Activated CD4-positive, alpha-beta T cell treated with anti-CD3 and anti-CD28 coated beads, Interleukin-2, amount 10 ng/mL, durations not matched to agents 7 days and 5 days (primary cell): ENCODE measurements around the gene TAAR8. TPM values are rescaled to one million over a fixed set of nuclear protein-coding genes. Genes with fewer than 3 reads are reported as not detected.

Source experiments
- CTCF ChIA-PET: fragments of 350-600 bp; sonication (Branson Sonifier 250); formaldehyde crosslinking; loops from one replicate; lab custom pipeline; 2021; ENCODE audit warnings: antibody characterized with exemption; lab: Charles Lee
- POLR2A ChIA-PET: fragments of 350-600 bp; sonication (Branson Sonifier 250); formaldehyde crosslinking; loops from one replicate; lab custom pipeline; 2021; ENCODE audit warnings: antibody characterized with exemption; lab: Charles Lee
- DNase-seq: peaks from one replicate; pipeline ENCODE4 v3.0.0-alpha.2; 2020
- H3K27ac Mint-ChIP-seq: one replicate; pipeline ENCODE4 v1.8.0; 2021; ENCODE audit warnings: mild to moderate bottlenecking, moderate library complexity, mixed read lengths
- H3K27me3 Mint-ChIP-seq: one replicate; pipeline ENCODE4 v1.8.0; 2021; ENCODE audit warnings: mixed read lengths
- H3K36me3 Mint-ChIP-seq: one replicate; pipeline ENCODE4 v1.8.0; 2021; ENCODE audit warnings: low read depth, mixed read lengths
- H3K4me1 Mint-ChIP-seq: one replicate; pipeline ENCODE4 v1.8.0; 2021; ENCODE audit warnings: mixed read lengths
- H3K4me3 Mint-ChIP-seq: one replicate; pipeline ENCODE4 v1.8.0; 2021; ENCODE audit warnings: mild to moderate bottlenecking, moderate library complexity, mixed read lengths
- H3K9me3 Mint-ChIP-seq: one replicate; pipeline ENCODE4 v1.8.0; 2021; ENCODE audit warnings: mixed read lengths
- total RNA-seq, 2 experiments: library from RNA; stranded (reverse); gene quantifications; one replicate each; pipeline ENCODE4 v1.2.3, GENCODE V29; 2021

The TAAR8 gene, protein sequence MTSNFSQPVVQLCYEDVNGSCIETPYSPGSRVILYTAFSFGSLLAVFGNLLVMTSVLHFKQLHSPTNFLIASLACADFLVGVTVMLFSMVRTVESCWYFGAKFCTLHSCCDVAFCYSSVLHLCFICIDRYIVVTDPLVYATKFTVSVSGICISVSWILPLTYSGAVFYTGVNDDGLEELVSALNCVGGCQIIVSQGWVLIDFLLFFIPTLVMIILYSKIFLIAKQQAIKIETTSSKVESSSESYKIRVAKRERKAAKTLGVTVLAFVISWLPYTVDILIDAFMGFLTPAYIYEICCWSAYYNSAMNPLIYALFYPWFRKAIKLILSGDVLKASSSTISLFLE
- total RNA-seq, result not detected

DNA sequence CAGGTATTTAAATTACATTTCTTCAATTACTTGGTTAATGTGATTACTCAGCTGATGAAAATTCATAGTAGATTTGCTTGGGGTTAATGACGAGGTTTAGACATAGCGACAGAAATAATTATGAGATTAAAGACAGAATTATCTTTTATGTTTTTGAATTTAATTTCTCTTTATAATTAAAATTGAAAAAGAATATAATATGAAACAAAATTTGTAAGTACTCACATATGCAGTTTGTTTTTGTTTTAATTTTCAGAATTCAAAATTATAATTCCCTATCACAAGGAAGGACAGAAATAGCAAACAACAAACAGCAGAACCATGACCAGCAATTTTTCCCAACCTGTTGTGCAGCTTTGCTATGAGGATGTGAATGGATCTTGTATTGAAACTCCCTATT, at the start of gene TAAR8:
Gene TAAR8, plus strand, starts transcription at position 301 of the 400 bp plus-strand sequence. Its CDS starts 21 bp downstream, at position 322.
- no peak for DNase-seq
- Mint-ChIP-seq H3K4me3 (no peak within 1 kb of the TSS), H3K4me1 (no peaks in the 10 kb centered on the region), H3K36me3 (no peaks in the 10 kb centered on the region), H3K27ac (no peak within 1 kb of the TSS), H3K9me3 (no peaks in the 10 kb centered on the region), H3K27me3 (peaks cover 29% of the 10 kb centered on the region)
- ChIA-PET POLR2A (no interaction called here), CTCF (interaction anchor here (0.5 kb wide), 1 partner anchor 343 kb away, joined by 6 read pairs; no protein-coding TSS in a partner anchor)

DNA sequence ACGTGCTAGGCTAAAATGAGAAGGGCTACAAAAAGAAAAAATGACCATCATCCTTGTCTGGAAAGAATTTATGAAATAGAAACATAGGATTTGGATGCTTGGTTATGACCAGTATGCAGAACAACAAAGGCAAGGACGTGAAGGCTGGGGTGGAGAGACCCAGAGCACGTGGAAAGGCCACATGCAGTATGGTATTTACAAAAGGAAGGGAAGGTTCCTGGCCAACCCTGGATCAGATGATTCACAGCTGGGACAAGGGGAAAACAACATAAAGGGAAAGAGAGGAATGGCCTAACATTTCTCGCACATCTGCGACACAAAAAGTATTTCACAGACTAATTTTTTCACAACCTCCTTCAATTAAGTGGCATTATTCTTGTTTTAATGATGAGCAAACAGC, 47.7 kb upstream of the TAAR8 start:
- Mint-ChIP-seq H3K4me3 (no peak overlapping the region), H3K9me3 (no peaks in the 10 kb centered on the region), H3K27ac (no peak overlapping the region), H3K36me3 (peaks cover 30% of the 10 kb centered on the region), H3K4me1 (peaks cover 2% of the 10 kb centered on the region), H3K27me3 (no peaks in the 10 kb centered on the region)
- ChIA-PET POLR2A (no interaction called here), CTCF (no interaction called here)
- no peak for DNase-seq

DNA sequence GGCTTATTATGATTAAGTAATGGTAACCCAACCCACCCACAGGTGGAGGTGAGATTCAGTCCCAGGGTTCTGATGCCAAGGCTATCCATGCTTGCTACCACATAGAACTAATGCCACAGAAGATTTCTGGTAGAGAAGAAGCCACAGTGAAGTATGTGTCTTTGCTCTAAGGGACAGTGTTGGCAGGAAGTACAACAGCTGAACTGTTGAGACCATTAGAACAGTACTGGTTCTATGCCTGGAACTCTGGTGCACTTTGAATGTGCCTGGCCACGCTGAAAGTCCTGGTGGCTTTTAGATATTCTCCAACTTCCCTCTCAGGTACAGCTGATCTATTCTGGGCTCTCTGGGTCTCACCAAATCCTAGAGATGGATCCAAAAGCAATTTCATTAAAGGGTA, 47.3 kb upstream of the TAAR8 start:
- Mint-ChIP-seq H3K36me3 (peaks cover 26% of the 10 kb centered on the region), H3K9me3 (no peaks in the 10 kb centered on the region), H3K4me1 (no peaks in the 10 kb centered on the region), H3K27me3 (no peaks in the 10 kb centered on the region), H3K4me3 (no peak overlapping the region), H3K27ac (no peak overlapping the region)
- CTCF ChIA-PET, result no interaction called here
- POLR2A ChIA-PET, result no interaction called here
- no peak for DNase-seq

DNA sequence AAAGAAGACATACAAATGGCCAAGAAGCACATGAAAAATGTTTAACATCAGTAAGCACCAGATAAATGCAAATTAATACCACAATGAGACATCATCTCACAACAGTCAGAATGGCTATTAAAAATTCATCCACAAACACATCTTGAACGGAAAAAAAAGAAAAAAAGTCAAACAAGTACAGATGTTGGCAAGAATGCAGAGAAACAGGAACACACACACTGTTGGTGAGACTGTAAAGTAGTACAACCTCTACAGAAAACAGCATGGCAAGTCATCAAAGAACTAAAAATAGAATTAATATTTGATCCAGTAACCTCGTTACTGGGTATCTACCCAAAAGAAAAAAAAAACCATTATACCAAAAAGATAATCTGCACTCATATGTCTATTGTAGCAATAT, 46.0 kb upstream of the TAAR8 start:
- POLR2A ChIA-PET, result no interaction called here
- Mint-ChIP-seq H3K9me3 (no peaks in the 10 kb centered on the region), H3K36me3 (peaks cover 17% of the 10 kb centered on the region), H3K4me3 (no peak overlapping the region), H3K4me1 (peaks cover 11% of the 10 kb centered on the region), H3K27ac (no peak overlapping the region), H3K27me3 (no peaks in the 10 kb centered on the region)
- CTCF ChIA-PET, result no interaction called here
- DNase-seq, result no peak

DNA sequence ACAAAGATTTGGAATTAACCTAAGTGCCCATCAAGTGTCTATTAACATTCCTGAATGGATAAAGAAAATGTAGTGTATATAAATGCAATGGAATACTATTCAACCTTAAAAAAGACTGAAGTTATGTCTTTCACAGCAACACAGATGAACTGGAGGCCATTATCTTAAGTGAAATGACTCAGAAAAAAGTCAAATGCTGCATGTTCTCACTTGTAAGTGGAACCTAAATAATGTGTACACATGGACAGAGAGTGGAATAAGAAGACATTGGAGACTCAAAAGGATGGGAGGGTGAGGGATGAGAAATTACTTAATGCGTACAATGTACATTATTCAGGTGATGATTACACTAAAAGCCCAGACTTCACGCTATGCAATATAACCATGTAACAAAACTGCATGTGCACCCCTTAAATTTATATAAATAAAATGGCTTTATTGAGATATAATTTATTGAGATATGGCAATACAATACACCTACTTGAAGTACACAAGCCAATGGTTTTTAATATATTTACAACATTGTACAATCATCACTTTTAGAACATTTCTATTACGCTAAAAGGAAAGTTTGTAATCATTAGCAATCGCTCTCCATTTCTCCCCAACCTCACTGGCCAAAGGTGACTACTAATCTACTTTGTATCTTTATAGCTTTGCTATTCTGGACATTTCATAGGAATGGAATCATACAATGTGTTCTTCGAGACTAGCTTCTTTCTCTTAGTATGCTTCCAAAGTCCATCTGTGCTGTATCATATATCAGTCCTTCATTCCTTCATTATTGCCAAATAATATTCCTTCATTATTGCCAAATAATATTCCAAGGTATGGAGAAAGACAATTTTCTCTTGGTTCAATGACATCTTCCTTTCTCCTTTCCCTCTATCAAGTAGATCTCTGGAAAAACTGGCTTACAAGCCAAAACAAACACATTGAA, 45.3 kb upstream of the TAAR8 start:
- Mint-ChIP-seq H3K4me1 (peaks cover 16% of the 10 kb centered on the region), H3K36me3 (peaks cover 10% of the 10 kb centered on the region), H3K27ac (no peak overlapping the region), H3K27me3 (no peaks in the 10 kb centered on the region), H3K9me3 (no peaks in the 10 kb centered on the region), H3K4me3 (no peak overlapping the region)
- ChIA-PET CTCF (no interaction called here), POLR2A (no interaction called here)
- DNase-seq, result no peak

DNA sequence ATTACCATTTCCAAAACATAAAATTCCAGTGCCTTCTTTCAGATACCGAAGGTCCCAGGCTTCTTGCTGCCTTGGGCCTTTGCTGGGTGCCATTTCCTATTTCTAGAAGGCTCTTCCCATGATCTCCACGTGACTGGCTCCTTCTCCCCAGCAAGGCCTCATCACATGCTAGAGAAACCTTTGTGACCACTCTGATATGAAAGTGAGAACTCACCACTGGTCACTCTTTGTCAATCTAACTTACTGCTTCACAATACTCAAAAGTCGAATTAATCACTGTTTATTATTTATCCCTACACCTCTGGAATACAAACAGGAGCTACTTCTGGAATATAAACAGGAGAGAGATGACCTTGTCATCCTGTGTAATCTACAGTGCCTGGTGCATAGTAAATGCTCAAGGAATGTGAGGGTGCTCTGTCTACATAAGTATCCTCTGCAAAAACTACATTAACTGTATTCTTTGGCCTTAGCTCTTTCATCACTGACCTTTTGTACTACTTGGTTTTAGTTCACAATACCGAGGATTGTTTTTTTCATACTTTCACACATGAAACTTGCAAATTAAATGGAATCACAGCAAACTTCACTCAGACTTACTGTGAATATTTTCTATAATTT, 41.2 kb upstream of the TAAR8 start:
- Mint-ChIP-seq H3K36me3 (peaks cover 8% of the 10 kb centered on the region), H3K27ac (no peak overlapping the region), H3K4me1 (peaks cover 26% of the 10 kb centered on the region), H3K4me3 (peak overlapping the region; percentile 94), H3K27me3 (peaks cover 15% of the 10 kb centered on the region), H3K9me3 (no peaks in the 10 kb centered on the region)
- POLR2A ChIA-PET, result no interaction called here
- CTCF ChIA-PET, result interaction anchor here (1.0 kb wide), 1 partner anchor 15 kb away, joined by 3 read pairs; no protein-coding TSS in a partner anchor
- DNase-seq, result no peak

DNA sequence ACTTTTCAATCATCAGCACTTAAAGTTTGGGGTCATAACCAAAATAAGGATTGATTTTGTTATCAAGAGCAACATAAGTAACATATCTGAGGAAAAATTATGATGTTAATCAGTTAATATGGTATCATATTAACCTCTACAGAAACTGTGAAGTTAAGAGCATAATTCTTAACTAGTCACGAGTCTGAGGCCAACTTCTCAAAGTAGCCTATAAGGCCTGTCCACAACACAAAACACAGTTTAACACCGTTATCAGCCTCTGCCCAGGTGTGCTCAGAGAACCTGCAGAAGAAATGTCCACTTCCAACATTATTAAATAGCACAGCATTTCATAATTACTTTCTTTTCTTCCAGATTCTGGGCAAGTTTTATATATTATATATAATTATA, 40.6 kb upstream of the TAAR8 start:
- Mint-ChIP-seq H3K27me3 (peaks cover 18% of the 10 kb centered on the region), H3K36me3 (peaks cover 8% of the 10 kb centered on the region), H3K9me3 (no peaks in the 10 kb centered on the region), H3K27ac (no peak overlapping the region), H3K4me1 (peaks cover 26% of the 10 kb centered on the region), H3K4me3 (peak overlapping the region; percentile 94)
- DNase-seq, result no peak
- ChIA-PET CTCF (interaction anchor here (1.0 kb wide), 1 partner anchor 15 kb away, joined by 3 read pairs; no protein-coding TSS in a partner anchor), POLR2A (no interaction called here)

DNA sequence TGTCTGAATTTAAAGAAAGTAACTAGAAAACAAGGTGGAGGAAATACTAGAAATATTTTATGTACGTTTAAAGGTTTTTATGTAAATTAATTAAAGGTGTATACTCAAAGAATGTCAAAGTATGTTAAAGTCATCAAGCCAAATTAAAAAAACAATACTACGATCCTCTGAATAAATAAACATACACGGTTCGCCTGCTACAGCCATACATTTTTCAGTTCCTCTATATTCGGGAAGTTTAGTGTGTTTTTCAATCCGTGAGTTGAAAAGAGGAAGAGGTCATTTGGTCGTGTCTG, 40.2 kb upstream of the TAAR8 start:
- peaks cover 8% of the 10 kb centered on the region for H3K36me3 Mint-ChIP-seq
- peak overlapping the region; percentile 94 for H3K4me3 Mint-ChIP-seq
- CTCF ChIA-PET, result interaction anchor here (1.2 to 1.4 kb wide), 2 partner anchors 23 to 233 kb away, joined by 4 to 5 read pairs; no protein-coding TSS in a partner anchor
- no peaks in the 10 kb centered on the region for H3K9me3 Mint-ChIP-seq
- peaks cover 26% of the 10 kb centered on the region for H3K4me1 Mint-ChIP-seq
- peak overlapping the region; percentile 89 for H3K27ac Mint-ChIP-seq
- H3K27me3 Mint-ChIP-seq, result peaks cover 20% of the 10 kb centered on the region
- no peak for DNase-seq
- POLR2A ChIA-PET, result no interaction called here

DNA sequence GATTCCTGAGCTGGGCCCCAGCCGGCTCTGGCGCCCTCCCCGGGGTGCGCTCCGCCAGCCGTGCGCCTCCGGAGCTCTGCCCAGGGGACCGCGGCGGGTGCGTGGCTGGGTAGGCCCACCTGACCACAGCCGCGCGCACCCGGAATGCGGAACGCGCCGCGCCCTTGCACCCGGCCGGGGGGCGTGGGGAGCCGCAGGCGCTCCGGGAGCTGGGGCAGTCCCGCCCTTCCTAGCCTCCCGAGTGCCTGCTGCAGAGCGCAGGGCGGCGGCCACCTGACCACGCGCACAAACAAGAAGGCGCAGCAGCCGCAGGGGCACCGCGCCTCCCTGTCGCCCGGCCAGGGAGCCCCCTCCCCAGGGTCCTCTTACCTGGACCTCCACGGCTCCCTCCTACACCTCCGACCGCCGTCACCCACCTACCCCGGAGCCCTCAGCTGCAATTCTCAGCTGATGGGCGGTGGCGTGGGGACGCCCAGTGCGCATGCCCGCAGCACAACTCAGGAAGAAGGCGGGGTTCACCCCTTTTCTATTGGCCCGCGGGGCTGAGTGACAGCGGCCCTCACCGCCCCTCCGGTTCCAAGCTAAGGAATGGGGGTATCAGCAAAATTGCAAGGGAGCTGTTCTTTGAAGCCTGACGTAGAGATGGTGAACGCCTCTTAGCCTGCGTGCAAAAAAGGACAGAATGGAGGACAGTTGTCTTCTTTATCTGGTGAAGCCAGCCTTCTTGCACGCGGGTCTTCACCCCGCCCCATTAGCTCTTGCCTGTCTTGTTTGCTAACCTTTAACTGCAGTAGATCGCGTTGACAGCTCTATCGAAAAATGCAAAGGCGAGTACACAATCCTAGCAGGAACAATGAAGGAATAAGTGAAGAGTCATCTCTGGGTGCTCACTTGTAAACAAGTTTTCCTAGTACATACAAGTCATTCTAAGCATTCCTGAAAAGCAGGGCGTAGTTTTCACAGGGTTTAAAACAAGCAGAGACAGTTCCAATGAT, 39.5 kb upstream of the TAAR8 start, which contains the start of gene STX7:
Gene STX7, minus strand, starts transcription at position 479 of the 995 bp plus-strand sequence. CDS start 9,586 bp downstream, outside the sequence.
- Mint-ChIP-seq H3K36me3 (peaks cover 4% of the 10 kb centered on the region), H3K27ac (peak within 1 kb of the TSS; percentile 96), H3K4me1 (peaks cover 26% of the 10 kb centered on the region), H3K27me3 (peaks cover 23% of the 10 kb centered on the region), H3K9me3 (no peaks in the 10 kb centered on the region), H3K4me3 (peak within 1 kb of the TSS; percentile 94)
- ChIA-PET POLR2A (interaction anchor here (0.6 kb wide), 1 partner anchor 135 kb away, joined by 3 read pairs; no protein-coding TSS in a partner anchor), CTCF (interaction anchor here (0.6 to 1.4 kb wide), 4 partner anchors 21 to 1497 kb away, joined by 3 to 5 read pairs (median 4); no protein-coding TSS in a partner anchor)
- DNase-seq, result peak; percentile 88

DNA sequence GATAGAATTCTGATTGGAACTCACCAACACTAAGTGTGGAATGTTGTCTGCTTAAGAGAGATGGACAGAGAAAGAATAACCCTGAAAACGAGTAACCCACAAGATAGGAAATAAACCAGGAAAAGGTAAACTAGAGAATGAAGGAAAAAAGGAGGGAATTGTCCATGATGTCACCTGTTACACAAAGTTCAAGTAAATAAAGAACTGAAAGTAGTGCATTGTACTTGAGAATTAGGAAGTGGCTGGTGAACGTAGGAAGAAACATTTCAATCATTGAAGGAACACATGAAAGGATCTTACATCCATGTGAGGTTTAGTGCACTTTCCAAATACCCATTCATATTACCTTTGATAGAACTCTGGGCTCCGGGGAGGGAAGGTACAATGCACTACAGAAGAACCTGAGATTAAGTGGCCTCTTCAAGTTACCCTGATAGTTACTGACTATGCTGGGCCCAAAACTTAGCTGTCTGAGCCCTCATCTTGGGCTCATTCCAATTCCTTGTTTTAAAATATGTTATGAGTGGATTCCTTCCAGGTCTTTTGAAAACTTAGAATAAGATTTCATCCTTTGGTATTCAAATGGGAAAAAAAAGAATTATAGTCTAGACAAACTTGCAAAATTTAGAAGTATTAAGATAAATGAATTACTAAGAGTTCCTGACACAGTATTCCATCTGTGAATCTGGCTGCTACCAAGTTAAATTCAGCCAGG, 38.5 kb upstream of the TAAR8 start:
- Mint-ChIP-seq H3K36me3 (no peaks in the 10 kb centered on the region), H3K9me3 (no peaks in the 10 kb centered on the region), H3K27ac (no peak overlapping the region), H3K4me3 (peak overlapping the region; percentile 94), H3K27me3 (peaks cover 30% of the 10 kb centered on the region), H3K4me1 (peaks cover 26% of the 10 kb centered on the region)
- CTCF ChIA-PET, result interaction anchor here (1.4 to 1.5 kb wide), 2 partner anchors 13 to 24 kb away, joined by 3 to 4 read pairs; no protein-coding TSS in a partner anchor
- POLR2A ChIA-PET, result no interaction called here
- DNase-seq, result no peak

DNA sequence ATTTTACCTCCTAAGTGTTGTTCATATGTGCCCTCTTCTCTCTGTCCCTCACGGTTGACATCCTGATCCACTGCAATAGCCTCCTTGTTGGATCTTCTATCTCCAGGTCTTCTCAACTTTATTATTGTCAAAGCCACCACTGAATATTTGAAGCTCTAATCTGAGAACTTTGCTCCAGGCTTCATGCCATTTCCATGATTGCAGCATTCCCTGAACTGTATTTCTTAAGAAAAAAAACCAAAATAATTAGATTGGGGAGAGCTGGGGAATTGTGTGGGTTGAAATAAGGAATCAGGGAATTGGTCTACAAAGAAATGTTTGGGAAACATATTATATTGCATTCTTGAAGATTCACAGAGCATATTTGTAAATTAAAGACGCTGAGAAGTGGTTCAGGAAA, 37.1 kb upstream of the TAAR8 start:
- Mint-ChIP-seq H3K4me3 (no peak overlapping the region), H3K36me3 (no peaks in the 10 kb centered on the region), H3K27ac (no peak overlapping the region), H3K4me1 (peaks cover 26% of the 10 kb centered on the region), H3K27me3 (peaks cover 40% of the 10 kb centered on the region), H3K9me3 (no peaks in the 10 kb centered on the region)
- CTCF ChIA-PET, result interaction anchor here (0.6 to 1.5 kb wide), 2 partner anchors 12 to 266 kb away, joined by 3 read pairs; no protein-coding TSS in a partner anchor
- POLR2A ChIA-PET, result no interaction called here
- DNase-seq, result no peak
